ENCODE measurements around the gene ADK.

The ADK gene

GRCh38 chr10:74728225-74728624 lies 577.2 kb downstream of the ADK start:
- TF ChIP-seq, protein P1, sequence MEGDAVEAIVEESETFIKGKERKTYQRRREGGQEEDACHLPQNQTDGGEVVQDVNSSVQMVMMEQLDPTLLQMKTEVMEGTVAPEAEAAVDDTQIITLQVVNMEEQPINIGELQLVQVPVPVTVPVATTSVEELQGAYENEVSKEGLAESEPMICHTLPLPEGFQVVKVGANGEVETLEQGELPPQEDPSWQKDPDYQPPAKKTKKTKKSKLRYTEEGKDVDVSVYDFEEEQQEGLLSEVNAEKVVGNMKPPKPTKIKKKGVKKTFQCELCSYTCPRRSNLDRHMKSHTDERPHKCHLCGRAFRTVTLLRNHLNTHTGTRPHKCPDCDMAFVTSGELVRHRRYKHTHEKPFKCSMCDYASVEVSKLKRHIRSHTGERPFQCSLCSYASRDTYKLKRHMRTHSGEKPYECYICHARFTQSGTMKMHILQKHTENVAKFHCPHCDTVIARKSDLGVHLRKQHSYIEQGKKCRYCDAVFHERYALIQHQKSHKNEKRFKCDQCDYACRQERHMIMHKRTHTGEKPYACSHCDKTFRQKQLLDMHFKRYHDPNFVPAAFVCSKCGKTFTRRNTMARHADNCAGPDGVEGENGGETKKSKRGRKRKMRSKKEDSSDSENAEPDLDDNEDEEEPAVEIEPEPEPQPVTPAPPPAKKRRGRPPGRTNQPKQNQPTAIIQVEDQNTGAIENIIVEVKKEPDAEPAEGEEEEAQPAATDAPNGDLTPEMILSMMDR (IDR thresholded peaks at IDR 0.05; ENCODE audit: low read depth, low read length, missing control alignments), result no peak
- H3K4me3 ChIP-seq (ENCODE audit: low read depth, low read length), result no peak overlapping the region
- no peak for DNase-seq (ENCODE audit: low read depth)

GRCh38 chr10:74730246-74730645 lies 579.2 kb downstream of the ADK start:
- DNase-seq (ENCODE audit: low read depth), result no peak
- H3K4me3 ChIP-seq (ENCODE audit: low read depth, low read length), result no peak overlapping the region
- TF ChIP-seq, protein P1 (IDR thresholded peaks at IDR 0.05; ENCODE audit: low read depth, low read length, missing control alignments), result no peak

DNA sequence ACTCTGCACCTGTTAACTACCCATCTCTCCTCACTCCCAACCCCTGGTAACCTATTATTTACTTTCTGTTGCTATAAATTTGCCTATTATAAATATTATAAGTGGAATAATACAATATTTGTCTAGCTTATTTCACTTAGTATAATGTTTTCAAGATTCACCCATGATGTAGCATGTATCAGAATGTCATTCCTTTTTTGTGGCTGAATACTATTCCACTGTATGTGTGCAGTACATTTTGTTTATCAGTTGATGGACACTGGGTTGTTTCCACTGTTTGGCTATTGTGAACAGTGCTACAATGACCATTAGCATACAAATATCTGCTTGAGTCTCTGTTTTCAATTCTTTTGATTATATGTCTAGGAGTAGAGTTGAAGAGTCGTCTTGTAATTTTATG lies 582.6 kb downstream of the ADK start:
- no peak overlapping the region for H3K4me3 ChIP-seq (ENCODE audit: low read depth, low read length)
- no peak for DNase-seq (ENCODE audit: low read depth)
- TF ChIP-seq, protein P1 (IDR thresholded peaks at IDR 0.05; ENCODE audit: low read depth, low read length, missing control alignments), result no peak

DNA sequence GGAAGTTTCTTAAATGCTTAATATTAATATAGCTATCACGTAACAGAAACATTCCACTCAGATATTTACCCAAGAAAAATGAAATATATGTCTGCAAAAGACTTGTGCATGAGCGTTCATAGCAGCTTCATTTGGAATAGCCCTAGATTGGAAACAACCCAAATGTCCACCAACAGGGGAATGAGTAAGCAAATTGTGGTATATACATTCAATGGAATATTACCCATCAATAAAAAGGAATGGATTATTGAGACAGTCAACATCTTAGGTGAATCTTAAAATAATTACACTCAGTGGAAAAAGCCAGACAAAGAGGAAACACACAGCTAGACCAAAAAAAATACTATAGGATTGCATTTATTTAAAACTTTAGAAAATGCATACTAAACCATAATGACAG lies 585.0 kb downstream of the ADK start:
- no peak overlapping the region for H3K4me3 ChIP-seq (ENCODE audit: low read depth, low read length)
- no peak for DNase-seq (ENCODE audit: low read depth)
- TF ChIP-seq, protein P1 (IDR thresholded peaks at IDR 0.05; ENCODE audit: low read depth, low read length, missing control alignments), result no peak

DNA sequence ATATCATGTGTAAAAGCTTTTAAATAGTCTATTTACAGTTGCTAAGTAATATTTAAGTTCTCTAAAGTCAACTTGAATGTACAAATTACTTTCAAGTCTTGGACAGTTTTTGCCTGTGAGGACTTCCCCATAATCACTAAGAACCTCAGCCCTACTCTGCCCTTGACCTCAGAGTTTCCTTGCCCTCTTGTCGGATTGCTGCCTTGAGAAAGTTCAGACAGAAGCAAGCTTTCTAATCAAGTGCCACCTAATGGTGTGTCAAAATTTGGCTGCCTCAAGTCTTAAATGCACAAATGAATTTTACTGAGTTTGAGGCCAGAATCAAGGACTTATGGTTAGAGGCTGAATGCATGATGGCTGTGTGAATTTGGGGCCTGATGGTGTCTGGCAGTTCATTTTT lies 587.0 kb downstream of the ADK start:
- peak; percentile 73 for DNase-seq (ENCODE audit: low read depth)
- H3K4me3 ChIP-seq (ENCODE audit: low read depth, low read length), result no peak overlapping the region
- TF ChIP-seq, protein P1 (IDR thresholded peaks at IDR 0.05; ENCODE audit: low read depth, low read length, missing control alignments), result peak; percentile 47

GRCh38 chr10:74738542-74738941 lies 587.5 kb downstream of the ADK start:
- TF ChIP-seq, protein P1 (IDR thresholded peaks at IDR 0.05; ENCODE audit: low read depth, low read length, missing control alignments), result no peak
- DNase-seq (ENCODE audit: low read depth), result no peak
- no peak overlapping the region for H3K4me3 ChIP-seq (ENCODE audit: low read depth, low read length)

GRCh38 chr10:74738985-74739567 lies 588.1 kb downstream of the ADK start:
- TF ChIP-seq, protein P1 (IDR thresholded peaks at IDR 0.05; ENCODE audit: low read depth, low read length, missing control alignments), result peak; percentile 61
- H3K4me3 ChIP-seq (ENCODE audit: low read depth, low read length), result peak overlapping the region; percentile 36
- DNase-seq (ENCODE audit: low read depth), result peak; percentile 91

All from GM12864 (cell line).